Measurements from ENCODE around the gene TAS2R40.

- TF ChIP-seq GATA3 (IDR thresholded peaks at IDR 0.05; ENCODE audit: low read depth, low read length) (no peak), GATA2 (IDR thresholded peaks at IDR 0.05; ENCODE audit: low read depth, low read length) (no peak)
Measured at GRCh38 chr7:143271240-143271639, 49.4 kb downstream of the TAS2R40 start.

All from SH-SY5Y (cell line).